Activated CD8-positive, alpha-beta T cell treated with anti-CD3 and anti-CD28 coated beads, Interleukin-2, amount 10 ng/mL, durations not matched to agents 7 days and 5 days (primary cell): ENCODE data around the gene DENND2D. TPM values are rescaled to one million over a fixed set of nuclear protein-coding genes. Genes with fewer than 3 reads are reported as not detected.

Experiments used
- ATAC-seq: fragments of 150-1000 bp; cut with Tn5 transposase; one replicate; pipeline ENCODE4 v1.10.0; 2021; ENCODE audit warnings: moderate library complexity
- CTCF ChIA-PET: fragments of 350-600 bp; sonication (Branson Sonifier 250); formaldehyde crosslinking; loops from one replicate; lab custom pipeline; 2021; ENCODE audit warnings: antibody characterized with exemption; lab: Charles Lee
- POLR2A ChIA-PET: fragments of 350-600 bp; sonication (Branson Sonifier 250); formaldehyde crosslinking; loops from one replicate; lab custom pipeline; 2021; ENCODE audit warnings: antibody characterized with exemption; lab: Charles Lee
- DNase-seq: peaks from one replicate; pipeline ENCODE4 v3.0.0-alpha.2; 2020
- H3K27ac Mint-ChIP-seq: one replicate; pipeline ENCODE4 v1.8.0; 2021; ENCODE audit warnings: mild to moderate bottlenecking, mixed read lengths
- H3K27me3 Mint-ChIP-seq: one replicate; pipeline ENCODE4 v1.8.0; 2021; ENCODE audit warnings: low read depth, mixed read lengths
- H3K36me3 Mint-ChIP-seq: one replicate; pipeline ENCODE4 v1.8.0; 2021; ENCODE audit warnings: low read depth, mixed read lengths
- H3K4me1 Mint-ChIP-seq: one replicate; pipeline ENCODE4 v1.8.0; 2021; ENCODE audit warnings: low read depth, mixed read lengths
- H3K4me3 Mint-ChIP-seq: one replicate; pipeline ENCODE4 v1.8.0; 2021; ENCODE audit warnings: mild to moderate bottlenecking, mixed read lengths
- H3K9me3 Mint-ChIP-seq: one replicate; pipeline ENCODE4 v1.8.0; 2022; ENCODE audit warnings: mixed read lengths; ENCODE audit not compliant: insufficient read depth
- total RNA-seq, 2 experiments: library from RNA; stranded (reverse); gene quantifications; one replicate each; pipeline ENCODE4 v1.2.3, GENCODE V29; 2021

The DENND2D gene
- total RNA-seq, 2 experiments from 2014 or later, result 262 to 275 TPM

DNA sequence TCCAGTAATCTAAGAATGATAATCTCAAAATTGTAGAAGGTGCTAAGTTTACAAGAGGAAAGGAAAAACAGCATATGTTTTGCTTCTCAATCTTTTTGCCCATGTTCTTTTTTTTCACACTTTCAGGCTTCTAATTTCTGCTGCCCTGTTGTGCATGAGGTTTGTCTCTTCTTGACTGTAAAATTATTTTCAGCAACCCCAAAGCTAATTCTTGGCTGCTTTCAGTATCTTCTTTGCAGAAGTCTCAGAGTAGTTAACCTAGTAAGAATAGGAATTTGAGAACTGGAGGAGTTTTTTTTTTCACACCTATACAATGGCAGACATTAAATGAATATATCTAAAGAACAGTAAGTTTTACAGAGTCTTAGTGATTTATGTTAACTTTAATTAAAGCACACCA lies 26.4 kb downstream of the DENND2D start:
- POLR2A ChIA-PET, result interaction anchor here (1.0 kb wide), 1 partner anchor 34 kb away, joined by 3 read pairs; the partner anchor contains the start of genes CEPT1 and DRAM2
- no peak for DNase-seq
- CTCF ChIA-PET, result interaction anchor here (1.5 kb wide), 1 partner anchor 18 kb away, joined by 3 read pairs; no protein-coding TSS in a partner anchor
- Mint-ChIP-seq H3K4me1 (peaks cover 1% of the 10 kb centered on the region), H3K27me3 (no peaks in the 10 kb centered on the region), H3K27ac (no peak overlapping the region), H3K4me3 (no peak overlapping the region), H3K36me3 (peaks cover 62% of the 10 kb centered on the region), H3K9me3 (no peaks in the 10 kb centered on the region)
- no peak for ATAC-seq

DNA sequence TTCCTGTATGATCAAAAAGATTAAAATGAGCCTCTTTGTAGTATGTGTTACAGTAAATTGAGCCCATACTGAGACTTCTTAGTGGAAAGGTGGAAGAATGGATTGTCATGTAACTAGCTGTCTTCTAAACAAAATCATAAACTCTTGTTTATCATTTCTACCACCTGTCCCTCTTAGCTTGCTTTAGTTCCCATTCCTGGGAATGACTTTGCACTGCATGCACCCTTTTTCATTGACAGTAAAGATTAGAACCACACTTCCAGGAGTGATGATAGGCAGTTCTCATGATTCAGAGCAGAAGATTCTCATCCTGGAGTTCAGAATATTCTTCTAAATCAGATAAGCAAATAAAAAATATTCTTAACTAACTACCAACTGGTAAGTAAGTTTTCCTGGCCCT lies 28.0 kb downstream of the DENND2D start:
- DNase-seq (no peak), ATAC-seq (no peak)
- ChIA-PET CTCF (no interaction called here), POLR2A (interaction anchor here (0.6 kb wide), 1 partner anchor 8 kb away, joined by 3 read pairs; no protein-coding TSS in a partner anchor)
- H3K9me3 Mint-ChIP-seq, result no peaks in the 10 kb centered on the region
- no peak overlapping the region for H3K4me3 Mint-ChIP-seq
- H3K27ac Mint-ChIP-seq, result no peak overlapping the region
- peaks cover 1% of the 10 kb centered on the region for H3K4me1 Mint-ChIP-seq
- H3K36me3 Mint-ChIP-seq, result peaks cover 62% of the 10 kb centered on the region
- no peaks in the 10 kb centered on the region for H3K27me3 Mint-ChIP-seq

DNA sequence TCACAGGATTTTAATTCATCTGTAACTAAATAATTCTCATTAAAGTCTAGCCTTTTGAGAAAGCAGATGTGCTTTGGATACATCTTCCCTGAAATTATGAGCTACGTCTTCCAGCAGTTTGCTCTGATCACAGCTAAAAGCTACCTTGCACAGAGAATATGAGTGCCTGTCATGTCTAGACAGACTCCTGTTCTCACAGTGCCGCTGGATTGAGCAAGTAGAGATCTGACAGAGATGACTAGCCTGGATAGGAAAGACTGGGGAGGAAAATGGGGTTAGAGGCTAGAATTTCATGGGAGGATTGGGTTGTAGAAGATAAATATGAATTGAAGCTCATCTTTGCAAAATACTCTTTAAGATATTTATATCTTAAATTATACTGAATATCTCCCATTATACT lies 36.3 kb downstream of the DENND2D start:
- Mint-ChIP-seq H3K36me3 (peaks cover 41% of the 10 kb centered on the region), H3K27ac (no peak overlapping the region), H3K4me1 (no peaks in the 10 kb centered on the region), H3K9me3 (no peaks in the 10 kb centered on the region), H3K27me3 (no peaks in the 10 kb centered on the region), H3K4me3 (no peak overlapping the region)
- DNase-seq (no peak), ATAC-seq (no peak)
- ChIA-PET POLR2A (interaction anchor here (0.6 kb wide), 1 partner anchor 9 kb away, joined by 3 read pairs; no protein-coding TSS in a partner anchor), CTCF (interaction anchor here (1.1 kb wide), 1 partner anchor 11 kb away, joined by 3 read pairs; no protein-coding TSS in a partner anchor)

DNA sequence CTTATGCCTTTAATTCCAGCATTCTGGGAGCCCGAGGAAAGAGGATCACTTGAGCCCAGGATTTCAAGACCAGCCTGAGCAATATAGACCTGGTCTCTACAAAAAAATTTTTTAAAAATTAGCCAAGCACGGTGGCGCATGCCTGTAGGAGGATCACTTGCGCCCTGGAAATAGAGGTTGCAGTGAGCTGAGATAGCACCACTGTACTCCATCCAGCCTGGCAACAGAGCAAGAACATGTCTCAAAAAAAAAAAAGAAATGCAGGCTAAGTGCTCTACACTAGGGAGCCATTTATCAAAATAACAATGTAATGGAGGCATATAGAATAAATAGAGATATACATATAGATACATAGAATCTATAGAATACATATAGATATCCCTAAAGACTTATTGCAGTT lies 37.1 kb downstream of the DENND2D start:
- DNase-seq (no peak), ATAC-seq (no peak)
- Mint-ChIP-seq H3K27me3 (no peaks in the 10 kb centered on the region), H3K27ac (no peak overlapping the region), H3K4me3 (no peak overlapping the region), H3K9me3 (no peaks in the 10 kb centered on the region), H3K4me1 (no peaks in the 10 kb centered on the region), H3K36me3 (peaks cover 37% of the 10 kb centered on the region)
- ChIA-PET CTCF (interaction anchor here (0.7 to 1.1 kb wide), 2 partner anchors 11 to 1118 kb away, joined by 3 read pairs; no protein-coding TSS in a partner anchor), POLR2A (no interaction called here)

DNA sequence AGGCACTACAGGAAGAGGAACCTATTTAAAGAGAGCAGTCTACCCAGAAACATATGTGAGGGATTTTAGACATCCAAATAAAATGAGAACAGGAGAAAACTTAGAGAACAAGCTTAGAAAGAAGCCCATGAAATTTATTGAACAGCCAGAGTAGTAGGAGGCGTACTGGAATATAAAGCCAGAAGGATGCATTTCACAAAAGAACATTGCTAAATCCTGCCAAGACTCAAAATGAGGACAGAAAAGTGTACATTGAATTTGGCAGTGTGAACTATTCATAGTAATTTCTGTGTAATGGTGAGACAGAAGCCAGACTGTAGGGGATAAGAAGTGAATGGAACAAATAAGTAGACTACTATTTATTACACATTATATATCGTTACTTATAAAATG lies 38.0 kb downstream of the DENND2D start:
- DNase-seq (no peak), ATAC-seq (no peak)
- Mint-ChIP-seq H3K4me1 (no peaks in the 10 kb centered on the region), H3K9me3 (no peaks in the 10 kb centered on the region), H3K27ac (no peak overlapping the region), H3K27me3 (no peaks in the 10 kb centered on the region), H3K4me3 (no peak overlapping the region), H3K36me3 (peaks cover 32% of the 10 kb centered on the region)
- ChIA-PET POLR2A (no interaction called here), CTCF (no interaction called here)

DNA sequence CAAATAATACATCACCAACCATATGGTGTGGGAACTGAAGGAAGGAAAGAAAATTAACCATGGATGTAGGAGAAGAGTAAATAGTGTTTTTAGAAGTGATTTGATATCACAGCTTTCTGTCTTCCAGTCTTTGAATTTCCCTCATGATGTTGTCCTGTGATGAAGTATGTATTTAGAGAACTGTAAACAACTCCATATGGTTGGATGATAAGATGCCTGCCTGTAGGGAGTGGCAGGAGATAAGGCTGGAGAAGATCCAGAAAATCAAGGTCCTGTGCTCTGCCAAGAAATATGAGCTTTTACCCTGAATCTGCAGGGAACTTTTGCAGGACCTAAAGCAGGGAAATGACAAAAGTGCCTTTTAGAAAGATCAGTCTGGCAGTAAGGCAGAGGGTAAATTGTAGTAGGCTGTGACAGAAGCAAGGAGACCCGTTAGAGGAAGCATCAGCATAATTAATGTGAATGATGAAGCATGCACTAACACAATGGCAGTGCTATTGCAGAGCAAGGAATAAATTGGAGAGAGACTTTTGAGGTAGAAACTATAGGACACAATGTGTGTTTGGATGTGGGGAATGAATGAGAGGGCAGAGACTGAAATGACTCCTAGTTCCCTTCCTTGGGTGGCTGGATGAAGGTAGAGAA lies 38.5 kb downstream of the DENND2D start:
- H3K27ac Mint-ChIP-seq, result no peak overlapping the region
- H3K36me3 Mint-ChIP-seq, result peaks cover 33% of the 10 kb centered on the region
- ATAC-seq (no peak), DNase-seq (no peak)
- CTCF ChIA-PET, result no interaction called here
- H3K4me1 Mint-ChIP-seq, result no peaks in the 10 kb centered on the region
- no peak overlapping the region for H3K4me3 Mint-ChIP-seq
- POLR2A ChIA-PET, result no interaction called here
- no peaks in the 10 kb centered on the region for H3K27me3 Mint-ChIP-seq
- no peaks in the 10 kb centered on the region for H3K9me3 Mint-ChIP-seq

DNA sequence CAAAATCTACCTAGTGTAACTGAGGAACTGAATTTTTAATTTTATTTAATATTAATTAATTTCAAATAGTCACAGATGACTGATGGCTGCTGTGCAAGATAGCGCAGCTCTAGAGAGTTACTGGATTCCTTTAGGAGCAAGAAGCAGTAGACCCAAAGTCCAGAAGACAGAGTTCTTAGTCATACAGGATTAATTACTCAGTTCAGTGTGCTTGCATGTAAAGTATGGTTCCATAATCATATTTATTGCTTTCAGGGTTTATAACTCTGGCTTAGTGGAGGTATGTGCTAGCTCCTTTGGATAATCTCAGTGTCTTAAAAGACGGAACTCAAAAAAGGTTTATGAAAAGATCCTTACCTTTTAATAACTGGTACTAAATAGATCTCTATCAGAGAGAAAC lies 43.0 kb downstream of the DENND2D start:
- Mint-ChIP-seq H3K36me3 (peaks cover 62% of the 10 kb centered on the region), H3K4me3 (no peak overlapping the region), H3K27ac (no peak overlapping the region), H3K9me3 (no peaks in the 10 kb centered on the region), H3K4me1 (peaks cover 30% of the 10 kb centered on the region), H3K27me3 (no peaks in the 10 kb centered on the region)
- CTCF ChIA-PET, result interaction anchor here (0.8 to 1.3 kb wide), 2 partner anchors 9 to 126 kb away, joined by 3 read pairs; no protein-coding TSS in a partner anchor
- DNase-seq (no peak), ATAC-seq (no peak)
- POLR2A ChIA-PET, result no interaction called here

DNA sequence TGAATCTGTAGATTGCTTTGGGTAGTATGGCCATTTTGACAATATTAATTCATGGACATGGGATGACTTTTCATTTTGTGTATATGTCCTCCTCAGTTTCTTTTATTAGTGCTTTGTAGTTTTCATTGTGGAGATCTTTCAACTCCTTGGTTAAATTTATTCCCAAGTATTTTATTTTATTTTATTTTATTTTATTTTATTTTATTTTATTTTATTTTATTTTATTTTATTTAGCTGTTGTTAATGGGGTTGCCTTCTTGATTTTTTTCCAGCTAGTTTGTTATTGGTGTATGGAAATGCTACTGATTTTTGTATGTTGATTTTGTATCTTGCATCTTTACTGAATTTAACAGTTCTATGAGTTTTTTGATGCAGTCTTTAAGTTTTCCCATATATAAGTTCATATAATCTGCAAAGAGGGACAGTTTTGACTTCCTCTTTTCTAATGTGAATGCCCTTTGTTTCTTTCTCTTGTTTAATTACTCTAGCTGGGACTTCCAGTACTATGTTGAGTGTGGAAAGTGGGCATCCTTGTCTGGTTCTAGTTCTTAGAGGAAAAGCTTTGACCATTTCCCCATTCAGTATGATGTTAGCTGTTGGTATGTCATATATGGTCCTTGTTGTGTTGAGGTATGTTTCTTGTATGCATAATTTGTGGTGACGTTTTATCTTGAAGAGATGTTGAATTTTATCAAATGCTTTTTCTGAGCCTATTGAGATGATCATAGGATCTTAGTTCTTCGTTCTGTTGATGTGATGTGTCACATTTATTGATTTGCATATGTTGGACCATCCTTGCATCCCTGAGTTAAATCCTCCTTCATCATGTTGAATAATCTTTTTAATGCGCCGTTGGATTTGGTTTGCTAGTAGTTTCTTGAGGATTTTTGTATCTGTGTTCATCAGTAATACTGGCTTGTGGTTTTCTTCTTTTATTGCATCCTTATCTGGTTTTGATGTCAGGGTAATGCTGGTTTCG lies 46.1 kb downstream of the DENND2D start:
- Mint-ChIP-seq H3K4me3 (no peak overlapping the region), H3K4me1 (peaks cover 47% of the 10 kb centered on the region), H3K27ac (no peak overlapping the region), H3K36me3 (peaks cover 72% of the 10 kb centered on the region), H3K27me3 (no peaks in the 10 kb centered on the region), H3K9me3 (no peaks in the 10 kb centered on the region)
- DNase-seq, result no peak
- CTCF ChIA-PET, result no interaction called here
- ATAC-seq, result no peak
- POLR2A ChIA-PET, result no interaction called here

DNA sequence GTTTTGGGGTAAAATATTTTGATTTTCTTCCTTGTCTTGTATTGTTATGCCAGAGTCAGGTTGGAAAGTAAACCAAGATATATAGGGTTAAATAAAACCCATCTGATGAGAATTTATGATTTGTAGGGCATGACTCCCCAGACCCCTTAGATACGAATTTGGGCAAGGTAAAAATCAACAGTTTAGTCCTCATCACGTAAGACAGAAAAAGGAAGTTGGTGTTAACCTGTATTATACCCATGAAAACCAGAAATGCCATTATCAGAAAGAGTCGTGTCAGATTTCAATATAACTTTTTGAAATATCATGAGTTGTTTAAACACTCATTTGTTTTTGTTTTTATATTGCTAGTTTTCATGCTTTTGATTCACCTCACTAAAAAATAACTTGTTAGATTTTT lies 48.6 kb downstream of the DENND2D start:
- ChIA-PET CTCF (no interaction called here), POLR2A (no interaction called here)
- H3K27ac Mint-ChIP-seq, result no peak overlapping the region
- no peak overlapping the region for H3K4me3 Mint-ChIP-seq
- no peak for DNase-seq
- ATAC-seq, result no peak
- peaks cover 57% of the 10 kb centered on the region for H3K4me1 Mint-ChIP-seq
- H3K27me3 Mint-ChIP-seq, result no peaks in the 10 kb centered on the region
- no peaks in the 10 kb centered on the region for H3K9me3 Mint-ChIP-seq
- H3K36me3 Mint-ChIP-seq, result peaks cover 78% of the 10 kb centered on the region

DNA sequence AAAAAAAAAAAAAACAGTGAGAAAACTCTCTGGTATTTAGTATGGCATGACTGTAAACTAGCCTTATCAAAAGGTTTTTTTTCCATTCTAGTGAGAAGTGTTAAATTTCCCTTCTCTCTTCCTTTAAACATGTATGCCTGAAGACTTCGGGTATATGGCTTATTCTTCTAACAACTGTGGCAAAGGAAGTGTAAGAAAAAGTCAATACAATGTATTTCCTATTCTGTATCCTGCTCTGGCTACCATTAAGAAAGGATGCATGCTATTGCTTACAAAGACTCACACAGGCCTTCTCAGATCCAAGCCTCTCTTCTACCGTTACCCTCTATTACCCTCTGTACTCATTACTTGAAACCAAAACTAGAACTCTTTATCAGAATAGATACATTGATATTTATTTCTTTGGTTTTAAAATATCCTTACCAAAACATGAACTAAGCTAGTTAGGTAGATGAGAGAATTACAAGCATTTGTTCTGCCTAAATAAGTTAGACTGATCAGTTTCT lies 52.0 kb downstream of the DENND2D start:
- Mint-ChIP-seq H3K9me3 (no peaks in the 10 kb centered on the region), H3K4me1 (peaks cover 50% of the 10 kb centered on the region), H3K4me3 (no peak overlapping the region), H3K27me3 (no peaks in the 10 kb centered on the region), H3K27ac (peak overlapping the region; percentile 9), H3K36me3 (peaks cover 68% of the 10 kb centered on the region)
- ChIA-PET CTCF (interaction anchor here (0.8 to 1.1 kb wide), 2 partner anchors 9 to 118 kb away, joined by 3 read pairs; no protein-coding TSS in a partner anchor), POLR2A (interaction anchor here (0.8 kb wide), 1 partner anchor 8 kb away, joined by 3 read pairs; no protein-coding TSS in a partner anchor)
- ATAC-seq (no peak), DNase-seq (no peak)

DNA sequence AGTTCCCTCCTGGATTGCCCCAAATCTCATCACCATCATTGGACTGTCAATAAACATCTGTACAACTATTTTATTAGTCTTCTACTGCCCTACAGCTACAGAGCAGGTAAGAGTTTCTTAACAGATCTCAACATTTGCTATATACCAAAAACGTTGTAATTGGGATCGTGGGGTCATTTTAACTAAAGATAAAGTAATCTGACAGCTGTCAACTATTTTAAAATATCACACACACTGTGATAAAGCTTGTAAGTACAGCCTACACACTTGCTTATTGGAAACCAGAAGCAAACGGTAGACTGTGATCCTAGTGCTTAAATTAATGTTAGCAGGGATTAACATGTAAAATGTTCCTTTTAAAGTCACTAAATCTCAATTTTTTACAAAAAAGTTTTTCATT lies 52.5 kb downstream of the DENND2D start:
- H3K27me3 Mint-ChIP-seq, result no peaks in the 10 kb centered on the region
- H3K27ac Mint-ChIP-seq, result no peak overlapping the region
- H3K4me3 Mint-ChIP-seq, result no peak overlapping the region
- ATAC-seq (no peak), DNase-seq (no peak)
- peaks cover 50% of the 10 kb centered on the region for H3K4me1 Mint-ChIP-seq
- H3K9me3 Mint-ChIP-seq, result no peaks in the 10 kb centered on the region
- peaks cover 64% of the 10 kb centered on the region for H3K36me3 Mint-ChIP-seq
- ChIA-PET POLR2A (no interaction called here), CTCF (interaction anchor here (1.1 kb wide), 1 partner anchor 9 kb away, joined by 3 read pairs; no protein-coding TSS in a partner anchor)
